ENCODE measurements around the gene CPXM1. TPM values are rescaled to one million over a fixed set of nuclear protein-coding genes. Genes with fewer than 3 reads are reported as not detected.

The CPXM1 gene
- total RNA-seq, 4 donors from 2014 or later = 1.9 to 7.1 (median 2.3) TPM; not detected in 1

GRCh38 chr20:2768632-2769015 is 31.8 kb downstream of the CPXM1 start:
- Histone ChIP-seq H3K36me3 (no peaks in the 10 kb centered on the region), H3K27me3 (peaks cover 73% of the 10 kb centered on the region), H3K4me1 (peaks cover 0 to 11% (median 0%) of the 10 kb centered on the region in 3 donors), H3K9me3 (no peaks in the 10 kb centered on the region), H3K27ac (no peak overlapping the region), H3K4me3 (no peak overlapping the region)
- TF ChIP-seq POLR2AphosphoS5 (IDR thresholded peaks at IDR 0.05) (no peak), POLR2A (IDR thresholded peaks at IDR 0.05) (no peak), EP300 (IDR thresholded peaks at IDR 0.05) (no peak), CTCF (IDR thresholded peaks at IDR 0.05) (no peak)
- WGBS, 2 donors (ENCODE audit: low coverage in 1 of 2) = 62 to 68% methylated on average over 2 to 3 of the region's 5 CpGs
- ATAC-seq = no peak

- peaks cover 0 to 11% (median 0%) of the 10 kb centered on the region in 3 donors for H3K4me1 ChIP-seq
- no peak overlapping the region for H3K4me3 ChIP-seq
- no peaks in the 10 kb centered on the region for H3K9me3 ChIP-seq
- TF ChIP-seq POLR2AphosphoS5 (IDR thresholded peaks at IDR 0.05) (no peak), CTCF (IDR thresholded peaks at IDR 0.05) (no peak), EP300 (IDR thresholded peaks at IDR 0.05) (no peak), POLR2A (IDR thresholded peaks at IDR 0.05) (no peak)
- peaks cover 79% of the 10 kb centered on the region for H3K27me3 ChIP-seq
- H3K27ac ChIP-seq = no peak overlapping the region
- no peak for ATAC-seq
- no peaks in the 10 kb centered on the region for H3K36me3 ChIP-seq
- 15% methylated on average over 2 of the region's 15 CpGs; no CpG with 5 or more reads in 1 of the 2 donors for WGBS, 2 donors (ENCODE audit: low coverage in 1 of 2)
These were observed 32.4 kb downstream of the CPXM1 start for GRCh38 chr20:2767768-2768631.

GRCh38 chr20:2763186-2763585 is 37.2 kb downstream of the CPXM1 start:
- WGBS, 2 donors (ENCODE audit: low coverage in 1 of 2) = 27 to 40% methylated on average over 1 to 2 of the region's 5 CpGs
- Histone ChIP-seq H3K27ac (no peak overlapping the region), H3K27me3 (peaks cover 98% of the 10 kb centered on the region)

GRCh38 chr20:2762578-2763131 is 37.8 kb downstream of the CPXM1 start:
- no peak for ATAC-seq
- H3K36me3 ChIP-seq = no peaks in the 10 kb centered on the region
- H3K27me3 ChIP-seq = peaks cover 95% of the 10 kb centered on the region
- no peak overlapping the region for H3K4me3 ChIP-seq
- H3K27ac ChIP-seq = no peak overlapping the region
- H3K9me3 ChIP-seq = no peaks in the 10 kb centered on the region
- H3K4me1 ChIP-seq = peaks cover 0 to 2% (median 0%) of the 10 kb centered on the region in 3 donors
- TF ChIP-seq POLR2AphosphoS5 (IDR thresholded peaks at IDR 0.05) (no peak), POLR2A (IDR thresholded peaks at IDR 0.05) (no peak), EP300 (IDR thresholded peaks at IDR 0.05) (no peak), CTCF (IDR thresholded peaks at IDR 0.05) (no peak)
- no CpG with 5 or more reads among the region's 2 CpGs for WGBS, 2 donors (ENCODE audit: low coverage in 1 of 2)

More at GRCh38 chr20:2763186-2763585, 37.2 kb downstream of the CPXM1 start:
- no peak for TF ChIP-seq POLR2AphosphoS5 (IDR thresholded peaks at IDR 0.05)
- no peak for TF ChIP-seq EP300 (IDR thresholded peaks at IDR 0.05)
- TF ChIP-seq CTCF (IDR thresholded peaks at IDR 0.05) = no peak
- TF ChIP-seq POLR2A (IDR thresholded peaks at IDR 0.05) = no peak
- Histone ChIP-seq H3K4me1 (peaks cover 0 to 7% (median 0%) of the 10 kb centered on the region in 3 donors), H3K9me3 (no peaks in the 10 kb centered on the region), H3K4me3 (no peak overlapping the region), H3K36me3 (no peaks in the 10 kb centered on the region)
- no peak for ATAC-seq
